ENCODE data around the gene CSTF2.
"Not testable (repeated sequence)": the region's sequence is repeated elsewhere in the genome, so short reads cannot be mapped to it uniquely, and the experiment has no call there.

DNA sequence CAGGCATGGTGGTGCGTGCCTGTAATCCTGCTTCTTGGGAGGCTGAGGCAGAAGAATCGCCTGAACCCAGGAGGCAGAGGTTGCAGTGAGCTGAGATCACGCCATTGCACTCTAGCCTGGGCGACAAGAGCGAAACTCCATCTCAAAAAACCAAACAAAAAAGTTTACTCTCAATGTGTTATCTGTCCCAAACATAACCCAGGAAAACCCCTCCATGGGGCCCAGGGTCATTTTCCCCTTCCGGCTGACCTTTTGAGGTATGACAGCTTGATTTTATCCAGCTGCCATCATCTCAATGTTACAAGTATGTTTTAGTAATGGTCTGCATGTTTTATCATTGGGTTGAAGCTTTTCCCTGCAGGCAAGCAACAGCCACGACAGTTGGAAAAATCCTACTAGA lies 23.8 kb upstream of the CSTF2 start:
- TF ChIP-seq, protein P1, sequence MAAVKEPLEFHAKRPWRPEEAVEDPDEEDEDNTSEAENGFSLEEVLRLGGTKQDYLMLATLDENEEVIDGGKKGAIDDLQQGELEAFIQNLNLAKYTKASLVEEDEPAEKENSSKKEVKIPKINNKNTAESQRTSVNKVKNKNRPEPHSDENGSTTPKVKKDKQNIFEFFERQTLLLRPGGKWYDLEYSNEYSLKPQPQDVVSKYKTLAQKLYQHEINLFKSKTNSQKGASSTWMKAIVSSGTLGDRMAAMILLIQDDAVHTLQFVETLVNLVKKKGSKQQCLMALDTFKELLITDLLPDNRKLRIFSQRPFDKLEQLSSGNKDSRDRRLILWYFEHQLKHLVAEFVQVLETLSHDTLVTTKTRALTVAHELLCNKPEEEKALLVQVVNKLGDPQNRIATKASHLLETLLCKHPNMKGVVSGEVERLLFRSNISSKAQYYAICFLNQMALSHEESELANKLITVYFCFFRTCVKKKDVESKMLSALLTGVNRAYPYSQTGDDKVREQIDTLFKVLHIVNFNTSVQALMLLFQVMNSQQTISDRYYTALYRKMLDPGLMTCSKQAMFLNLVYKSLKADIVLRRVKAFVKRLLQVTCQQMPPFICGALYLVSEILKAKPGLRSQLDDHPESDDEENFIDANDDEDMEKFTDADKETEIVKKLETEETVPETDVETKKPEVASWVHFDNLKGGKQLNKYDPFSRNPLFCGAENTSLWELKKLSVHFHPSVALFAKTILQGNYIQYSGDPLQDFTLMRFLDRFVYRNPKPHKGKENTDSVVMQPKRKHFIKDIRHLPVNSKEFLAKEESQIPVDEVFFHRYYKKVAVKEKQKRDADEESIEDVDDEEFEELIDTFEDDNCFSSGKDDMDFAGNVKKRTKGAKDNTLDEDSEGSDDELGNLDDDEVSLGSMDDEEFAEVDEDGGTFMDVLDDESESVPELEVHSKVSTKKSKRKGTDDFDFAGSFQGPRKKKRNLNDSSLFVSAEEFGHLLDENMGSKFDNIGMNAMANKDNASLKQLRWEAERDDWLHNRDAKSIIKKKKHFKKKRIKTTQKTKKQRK (IDR thresholded peaks at IDR 0.05; ENCODE audit: low read depth, low read length), result not testable (repeated sequence)
- TF ChIP-seq, protein P2, sequence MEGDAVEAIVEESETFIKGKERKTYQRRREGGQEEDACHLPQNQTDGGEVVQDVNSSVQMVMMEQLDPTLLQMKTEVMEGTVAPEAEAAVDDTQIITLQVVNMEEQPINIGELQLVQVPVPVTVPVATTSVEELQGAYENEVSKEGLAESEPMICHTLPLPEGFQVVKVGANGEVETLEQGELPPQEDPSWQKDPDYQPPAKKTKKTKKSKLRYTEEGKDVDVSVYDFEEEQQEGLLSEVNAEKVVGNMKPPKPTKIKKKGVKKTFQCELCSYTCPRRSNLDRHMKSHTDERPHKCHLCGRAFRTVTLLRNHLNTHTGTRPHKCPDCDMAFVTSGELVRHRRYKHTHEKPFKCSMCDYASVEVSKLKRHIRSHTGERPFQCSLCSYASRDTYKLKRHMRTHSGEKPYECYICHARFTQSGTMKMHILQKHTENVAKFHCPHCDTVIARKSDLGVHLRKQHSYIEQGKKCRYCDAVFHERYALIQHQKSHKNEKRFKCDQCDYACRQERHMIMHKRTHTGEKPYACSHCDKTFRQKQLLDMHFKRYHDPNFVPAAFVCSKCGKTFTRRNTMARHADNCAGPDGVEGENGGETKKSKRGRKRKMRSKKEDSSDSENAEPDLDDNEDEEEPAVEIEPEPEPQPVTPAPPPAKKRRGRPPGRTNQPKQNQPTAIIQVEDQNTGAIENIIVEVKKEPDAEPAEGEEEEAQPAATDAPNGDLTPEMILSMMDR (IDR thresholded peaks at IDR 0.05 in 2 of 3, conservative IDR thresholded peaks at IDR 0.05 in 1 of 3; ENCODE audit: control insufficient read depth in 2 of 3, extremely low read depth in 1 of 3, insufficient read depth in 1 of 3, low read depth in 3 of 3, low read length in 3 of 3), result not testable (repeated sequence)
- not testable (repeated sequence) for TF ChIP-seq EZH2 (IDR thresholded peaks at IDR 0.05; ENCODE audit: borderline replicate concordance, control insufficient read depth, low read depth, low read length); NFIC (IDR thresholded peaks at IDR 0.05; ENCODE audit: low read depth, low read length); SUPT20H (IDR thresholded peaks at IDR 0.05; ENCODE audit: borderline replicate concordance, control insufficient read depth, low read depth, low read length); FOXM1 (IDR thresholded peaks at IDR 0.05; ENCODE audit: low read depth, low read length); POLR2A (IDR thresholded peaks at IDR 0.05; ENCODE audit: low read depth, low read length); BRCA1 (IDR thresholded peaks at IDR 0.05; ENCODE audit: low read depth, low read length); ZNF274 (IDR thresholded peaks at IDR 0.05; ENCODE audit: insufficient read depth, insufficient read length); SP1 (IDR thresholded peaks at IDR 0.05; ENCODE audit: low read depth, low read length); RCOR1 (conservative IDR thresholded peaks at IDR 0.05; ENCODE audit: low read depth, low read length); RELA (IDR thresholded peaks at IDR 0.05; ENCODE audit: borderline replicate concordance, partially characterized antibody)
- TF ChIP-seq, protein P3, sequence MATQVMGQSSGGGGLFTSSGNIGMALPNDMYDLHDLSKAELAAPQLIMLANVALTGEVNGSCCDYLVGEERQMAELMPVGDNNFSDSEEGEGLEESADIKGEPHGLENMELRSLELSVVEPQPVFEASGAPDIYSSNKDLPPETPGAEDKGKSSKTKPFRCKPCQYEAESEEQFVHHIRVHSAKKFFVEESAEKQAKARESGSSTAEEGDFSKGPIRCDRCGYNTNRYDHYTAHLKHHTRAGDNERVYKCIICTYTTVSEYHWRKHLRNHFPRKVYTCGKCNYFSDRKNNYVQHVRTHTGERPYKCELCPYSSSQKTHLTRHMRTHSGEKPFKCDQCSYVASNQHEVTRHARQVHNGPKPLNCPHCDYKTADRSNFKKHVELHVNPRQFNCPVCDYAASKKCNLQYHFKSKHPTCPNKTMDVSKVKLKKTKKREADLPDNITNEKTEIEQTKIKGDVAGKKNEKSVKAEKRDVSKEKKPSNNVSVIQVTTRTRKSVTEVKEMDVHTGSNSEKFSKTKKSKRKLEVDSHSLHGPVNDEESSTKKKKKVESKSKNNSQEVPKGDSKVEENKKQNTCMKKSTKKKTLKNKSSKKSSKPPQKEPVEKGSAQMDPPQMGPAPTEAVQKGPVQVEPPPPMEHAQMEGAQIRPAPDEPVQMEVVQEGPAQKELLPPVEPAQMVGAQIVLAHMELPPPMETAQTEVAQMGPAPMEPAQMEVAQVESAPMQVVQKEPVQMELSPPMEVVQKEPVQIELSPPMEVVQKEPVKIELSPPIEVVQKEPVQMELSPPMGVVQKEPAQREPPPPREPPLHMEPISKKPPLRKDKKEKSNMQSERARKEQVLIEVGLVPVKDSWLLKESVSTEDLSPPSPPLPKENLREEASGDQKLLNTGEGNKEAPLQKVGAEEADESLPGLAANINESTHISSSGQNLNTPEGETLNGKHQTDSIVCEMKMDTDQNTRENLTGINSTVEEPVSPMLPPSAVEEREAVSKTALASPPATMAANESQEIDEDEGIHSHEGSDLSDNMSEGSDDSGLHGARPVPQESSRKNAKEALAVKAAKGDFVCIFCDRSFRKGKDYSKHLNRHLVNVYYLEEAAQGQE (IDR thresholded peaks at IDR 0.05; ENCODE audit: low read depth, low read length), result not testable (repeated sequence)
